Fibroblast of lung (primary cell): ENCODE measurements around the gene UPF3A.

ENCODE experiments used
- CTCF ChIP-seq, 2 donors: IDR thresholded peaks in 1 of 2; conservative IDR thresholded peaks in 1 of 2; 1 replicate in 1 of 2; 2 replicates in 1 of 2; pipeline ENCODE4 v1.5.1; 2011 to 2012; ENCODE audit warnings: low read length in 2 of 2, control low read depth in 1 of 2, inconsistent platforms in 1 of 2, low read depth in 1 of 2, mild to moderate bottlenecking in 1 of 2
- EZH2 ChIP-seq: IDR thresholded peaks from 2 replicates; pipeline ENCODE4 v1.5.1; 2012; ENCODE audit warnings: low read length, control low read depth, mild to moderate bottlenecking; ENCODE audit errors: missing control alignments

- TF ChIP-seq CTCF (conservative IDR thresholded peaks at IDR 0.05 in 1 of 2, IDR thresholded peaks at IDR 0.05 in 1 of 2; ENCODE audit: low read depth in 1 of 2, low read length in 2 of 2) (peak; percentile 74 to 82), EZH2 (no peak)
These were observed 58.6 kb downstream of the UPF3A start for GRCh38 chr13:114339857-114340534.
